Stimulated activated CD4-positive, alpha-beta T cell treated with anti-CD3 and anti-CD28 coated beads, Interleukin-1b, Interleukin-23, amount 100 ng/mL, for 4 hours (primary cell): ENCODE measurements around the gene CDC45.

ENCODE experiments used
- DNase-seq, 2 donors: peaks; one replicate each; pipeline ENCODE4 v3.0.0-alpha.2; 2020; ENCODE audit warnings: low read depth in 2 of 2

The CDC45 gene

DNA sequence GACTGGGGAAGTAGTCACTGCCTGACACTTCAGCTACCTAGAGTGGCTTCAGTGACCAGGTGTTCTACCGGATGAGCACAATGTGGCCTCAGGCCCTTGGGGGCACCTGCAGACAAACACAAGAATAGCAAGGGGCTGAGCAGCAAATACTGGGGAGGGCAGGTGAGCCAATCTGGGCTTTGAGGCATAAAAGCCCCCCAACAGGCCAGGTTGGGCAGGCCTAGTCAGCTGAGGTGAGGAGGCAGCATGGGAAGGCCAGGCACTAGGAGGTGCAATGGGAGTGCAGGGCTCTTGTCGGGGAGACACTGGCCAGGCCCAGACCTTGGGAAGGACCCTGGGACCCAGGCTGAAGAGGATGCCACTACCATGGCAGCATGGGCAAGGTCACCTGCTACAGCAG lies 9.7 kb upstream of the CDC45 start:
- DNase-seq, result no peak

DNA sequence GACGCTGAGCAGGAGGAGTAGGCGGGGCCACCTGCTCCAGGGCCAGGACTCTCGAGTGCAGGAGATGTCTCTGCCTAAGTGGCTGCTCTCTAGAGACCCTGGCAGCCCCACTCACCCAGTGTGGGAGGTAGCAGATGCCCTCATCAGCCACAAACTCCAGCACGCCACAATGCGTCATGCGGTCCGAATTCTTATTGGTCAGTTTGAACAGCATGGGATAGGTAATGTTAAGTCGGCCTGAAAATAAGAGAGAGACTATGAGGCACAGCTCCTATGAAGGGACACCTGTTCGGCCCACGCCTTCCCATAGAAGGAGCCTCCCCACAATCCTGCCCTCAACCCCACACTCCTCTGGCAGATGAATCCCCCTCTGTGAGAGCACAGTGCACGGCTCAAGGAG lies 8.1 kb upstream of the CDC45 start:
- no peak for DNase-seq

DNA sequence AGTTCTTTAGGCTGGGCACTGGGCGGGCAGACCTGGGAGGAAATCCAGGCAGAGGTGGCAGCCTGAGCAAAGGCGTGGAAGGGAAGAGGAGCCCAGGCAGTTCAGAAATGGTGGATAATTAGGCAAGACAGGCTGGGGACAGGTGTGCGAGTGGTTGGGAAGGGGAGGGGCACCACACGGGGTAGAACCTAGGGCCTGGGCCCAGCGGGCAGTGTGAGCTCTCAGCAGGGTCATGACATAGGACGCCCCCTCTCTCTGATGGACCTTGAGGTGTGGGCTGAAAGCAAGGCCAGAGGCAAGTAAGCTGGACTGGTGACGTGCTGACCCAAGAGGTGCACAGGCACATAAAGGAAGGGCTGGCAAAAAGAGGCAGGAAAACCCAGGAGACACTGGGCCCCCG lies 7.5 kb upstream of the CDC45 start:
- no peak for DNase-seq

DNA sequence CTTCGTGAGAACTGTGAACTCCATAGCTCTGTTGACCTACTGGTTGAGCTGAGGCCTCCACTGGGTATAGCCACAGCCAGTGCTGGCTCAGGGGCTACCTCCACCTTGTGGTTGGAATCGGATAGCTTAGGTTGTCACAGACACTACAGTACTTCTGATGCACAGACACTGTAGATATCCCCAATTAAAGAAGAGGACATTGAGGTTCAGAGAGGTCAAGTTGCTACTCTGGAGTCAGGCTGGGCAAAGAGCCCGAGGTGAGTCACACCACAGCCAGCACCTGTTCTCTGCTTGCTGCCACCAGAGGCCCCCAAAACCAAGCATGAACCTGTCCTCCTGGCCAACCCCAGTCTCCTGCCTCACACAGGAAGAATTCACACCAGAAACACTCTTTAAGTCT lies 6.1 kb upstream of the CDC45 start:
- no peak for DNase-seq

GRCh38 chr22:19476023-19476422 lies 3.7 kb upstream of the CDC45 start:
- no peak for DNase-seq

DNA sequence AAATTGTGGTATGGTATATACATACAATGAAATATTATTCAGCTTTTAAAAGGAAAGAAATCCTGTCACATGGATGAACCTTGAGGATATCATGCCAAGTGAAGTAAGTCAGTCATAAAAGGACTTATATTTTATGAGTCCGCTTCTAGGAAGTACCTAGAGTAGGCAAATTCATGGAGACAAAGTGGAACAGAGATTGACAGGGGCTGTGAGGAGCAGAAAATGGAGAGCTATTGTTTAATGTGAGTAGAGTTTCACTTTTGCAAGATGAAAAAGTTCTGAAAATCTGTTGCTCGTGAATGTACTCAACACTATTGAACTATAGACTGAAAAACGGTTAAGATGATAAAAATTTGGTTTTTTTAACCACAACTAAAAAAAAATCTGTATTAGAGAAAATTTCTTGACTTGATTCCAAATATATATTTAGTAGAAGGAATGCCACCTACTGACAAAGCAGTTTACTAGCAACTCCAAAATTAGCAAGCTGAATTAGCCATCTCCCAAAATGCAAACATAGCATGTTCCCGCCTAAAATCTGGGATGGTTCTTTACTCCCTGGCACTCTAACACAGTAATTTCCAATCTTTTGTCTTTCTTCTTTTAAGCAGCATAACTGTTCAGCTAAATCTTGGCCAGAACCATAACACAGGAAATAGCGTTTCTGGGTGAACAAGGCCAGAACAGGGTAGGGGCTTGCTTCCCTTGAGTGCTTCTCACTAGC lies 2.2 kb upstream of the CDC45 start:
- DNase-seq, result no peak

GRCh38 chr22:19478045-19478900 lies 1.4 kb upstream of the CDC45 start:
- DNase-seq, result no peak

GRCh38 chr22:19478901-19479354 lies 792 bp upstream of the CDC45 start, which contains the start of gene UFD1:
Gene UFD1, minus strand, starts transcription at chr22:19479193. Its CDS starts 108 bp downstream, at chr22:19479085.
- DNase-seq, result peak; percentile 55 to 69

GRCh38 chr22:19480173-19480568 lies 451 bp downstream of the CDC45 start:
- DNase-seq, result no peak

DNA sequence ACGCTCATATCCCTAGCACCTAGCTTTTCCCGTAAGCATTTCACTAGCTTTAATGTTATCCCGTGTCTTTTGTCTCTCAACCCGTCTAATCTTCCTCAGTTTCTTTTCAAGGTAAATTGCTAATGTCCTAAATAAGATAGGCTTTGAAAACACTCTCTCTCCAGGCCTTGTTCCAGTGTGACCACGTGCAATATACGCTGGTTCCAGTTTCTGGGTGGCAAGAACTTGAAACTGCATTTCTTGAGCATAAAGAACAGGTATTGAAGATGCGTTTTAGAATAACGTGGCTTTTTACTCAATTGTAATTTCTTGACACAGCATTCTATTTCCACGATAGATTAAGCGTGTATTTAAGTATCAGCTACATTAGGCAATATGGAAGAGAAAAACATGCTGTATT lies 1.1 kb downstream of the CDC45 start:
- DNase-seq, result no peak

DNA sequence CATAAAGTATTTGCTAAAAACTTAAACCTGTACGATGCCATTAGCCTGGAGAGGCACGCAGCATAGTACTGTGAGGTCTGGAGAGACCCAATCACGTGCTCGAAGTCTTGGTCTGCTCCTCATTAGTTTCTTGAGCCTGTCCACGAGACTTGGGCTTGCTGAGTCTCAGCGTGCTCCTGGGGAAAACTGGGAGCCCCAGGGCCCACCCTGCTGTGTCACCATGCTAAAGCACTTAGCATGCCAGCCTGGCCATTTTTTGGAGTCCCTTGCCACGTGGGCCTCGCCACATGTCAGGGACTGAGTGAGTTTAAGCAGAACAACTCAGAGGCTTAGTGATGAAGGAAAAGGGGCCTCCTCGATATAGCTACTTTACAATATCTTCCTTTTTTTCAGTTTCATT lies 2.6 kb downstream of the CDC45 start:
- DNase-seq, result no peak

- no peak for DNase-seq
Observed at GRCh38 chr22:19483481-19484244, 3.9 kb downstream of the CDC45 start.

DNA sequence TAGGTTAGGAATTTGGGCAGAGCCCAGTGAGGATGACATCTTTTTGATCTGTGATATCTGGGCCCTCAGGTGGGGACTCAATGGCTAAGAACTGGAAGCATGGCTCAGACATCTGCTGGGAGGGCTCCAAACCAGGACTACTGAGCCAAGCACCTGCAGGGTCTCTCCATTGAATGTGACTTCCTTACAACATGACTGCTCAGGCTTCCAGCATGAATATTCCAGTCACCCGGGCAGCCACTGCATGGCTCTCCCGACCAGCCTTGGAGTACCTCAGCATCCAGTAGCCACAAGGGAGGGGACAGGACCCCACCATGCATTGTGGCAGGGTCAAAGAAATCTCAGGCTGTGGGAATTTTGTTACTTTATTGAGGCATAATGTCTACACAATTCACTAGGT lies 8.6 kb downstream of the CDC45 start:
- no peak for DNase-seq

GRCh38 chr22:19488884-19489843 lies 9.4 kb downstream of the CDC45 start:
- no peak for DNase-seq

- DNase-seq, result no peak
Observed at GRCh38 chr22:19490628-19491230, 11.0 kb downstream of the CDC45 start.

DNA sequence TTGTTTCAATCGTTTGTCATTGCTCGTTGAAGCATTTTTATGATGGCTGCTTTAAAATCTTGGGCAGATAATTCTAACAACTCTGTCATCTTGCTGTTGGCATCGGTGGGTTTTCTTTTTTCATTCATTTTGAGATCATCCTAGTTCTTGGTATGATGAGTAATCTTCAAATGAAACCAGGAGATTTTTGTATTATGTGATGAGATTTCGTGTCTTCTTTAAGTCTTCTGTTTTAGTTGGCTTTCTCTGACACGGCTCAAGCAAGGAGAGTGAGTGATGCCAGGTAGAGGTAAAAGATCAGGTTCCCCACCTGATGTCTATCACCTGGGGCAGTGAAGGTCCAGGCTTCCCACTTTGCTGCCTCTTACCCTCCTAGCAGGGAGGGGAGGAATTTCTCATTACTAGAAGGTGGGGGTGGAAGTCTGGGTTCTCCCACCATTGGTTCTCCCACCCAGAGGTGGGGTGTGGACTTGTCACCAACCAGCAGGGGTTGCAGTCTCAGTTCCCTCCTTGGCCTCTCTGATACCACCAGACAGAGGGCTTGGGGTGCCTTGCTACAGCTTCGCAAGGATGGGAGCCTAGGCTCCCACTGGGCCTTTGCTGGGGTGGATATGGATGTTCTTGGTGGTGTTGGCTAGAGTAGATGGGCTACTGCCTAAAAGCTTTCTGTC lies 12.9 kb downstream of the CDC45 start:
- no peak for DNase-seq

- no peak for DNase-seq
Observed at GRCh38 chr22:19494001-19494560, 14.4 kb downstream of the CDC45 start.

GRCh38 chr22:19494676-19495173 lies 15.0 kb downstream of the CDC45 start:
- no peak for DNase-seq

DNA sequence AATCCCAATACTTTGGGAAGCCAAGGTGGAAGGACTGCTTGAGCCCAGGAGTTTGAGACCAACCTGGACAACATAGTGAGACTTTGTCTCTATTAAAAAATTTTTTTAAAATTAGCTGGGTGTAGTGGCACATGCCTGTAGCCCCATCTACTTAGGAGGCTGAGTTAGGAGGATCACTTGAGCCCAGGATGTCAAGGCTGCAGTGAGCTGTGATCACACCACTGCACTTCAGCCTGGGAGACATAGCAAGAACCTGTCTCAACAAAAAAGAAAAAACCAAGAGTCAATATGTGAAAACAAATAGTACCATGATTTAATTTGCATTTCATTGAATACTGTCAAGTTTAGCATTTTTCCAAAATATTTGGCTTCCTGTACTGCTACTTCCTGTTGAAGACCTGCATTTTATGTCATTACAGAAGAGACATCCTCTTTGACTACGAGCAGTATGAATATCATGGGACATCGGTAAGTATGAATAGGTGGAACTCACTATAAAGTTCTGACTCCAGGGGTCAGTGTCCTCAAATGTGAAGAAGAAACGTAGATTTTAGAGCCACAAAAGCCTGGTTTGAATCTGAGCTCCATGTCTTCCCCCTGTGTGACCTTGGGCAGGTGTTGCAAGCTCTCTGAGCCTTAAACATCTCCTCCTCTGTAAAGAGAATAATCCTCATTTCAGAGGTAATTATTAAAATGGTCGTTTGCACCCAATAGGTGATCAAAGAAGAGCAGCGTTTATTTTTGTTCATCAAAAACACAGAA lies 16.0 kb downstream of the CDC45 start:
- no peak for DNase-seq
